BJ (cell line): ENCODE results near the gene TPRA1. TPM values are rescaled to one million over a fixed set of nuclear protein-coding genes. Genes with fewer than 3 reads are reported as not detected.

Experiments used
- CTCF ChIA-PET: fragments of 350-600 bp; formaldehyde crosslinking; extraction: SDS; loops from one replicate; lab custom pipeline; 2021; ENCODE audit warnings: antibody characterized with exemption, inconsistent platforms; lab: Yijun Ruan, JAX
- POLR2A ChIA-PET: fragments of 300-600 bp; sonication (Branson Sonifier 250); formaldehyde crosslinking; extraction: SDS; loops from one replicate; lab custom pipeline; 2021; ENCODE audit warnings: antibody characterized with exemption; lab: Charles Lee
- DNase-seq: peaks from one replicate; pipeline ENCODE4 v3.0.0-alpha.2; 2011; ENCODE audit warnings: low read depth
- H3K27me3 ChIP-seq: 2 replicates; pipeline ENCODE4 v1.6.0; 2011; ENCODE audit warnings: low read length; ENCODE audit not compliant: control insufficient read depth, insufficient read depth
- H3K36me3 ChIP-seq: 2 replicates; pipeline ENCODE4 v1.5.1; 2011; ENCODE audit warnings: low read length; ENCODE audit not compliant: control insufficient read depth, insufficient read depth
- H3K4me3 ChIP-seq: 2 replicates; pipeline ENCODE4 v1.5.1; 2011; ENCODE audit warnings: low read depth, mild to moderate bottlenecking, control low read depth, low read length
- CTCF ChIP-seq: IDR thresholded peaks from 2 replicates; pipeline ENCODE4 v1.5.1; 2011; ENCODE audit warnings: low read depth, mild to moderate bottlenecking, control low read depth, inconsistent platforms, low read length, moderate library complexity; ENCODE audit not compliant: insufficient read depth
- polyA plus RNA-seq: library from polyadenylated mRNA; depleted of rRNA; stranded (reverse); fragments of >200 nt; gene quantifications from 2 replicates; pipeline ENCODE4 v1.2.3, GENCODE V29; 2011

TPRA1 gene
- polyA plus RNA-seq, 1 experiment, result 72.2 TPM

- CTCF ChIA-PET, result interaction anchor here (0.9 to 1.6 kb wide), 3 partner anchors 10 to 24 kb away, joined by 3 to 5 read pairs (median 3); no protein-coding TSS in a partner anchor
- POLR2A ChIA-PET, result no interaction called here
- Histone ChIP-seq H3K4me3 (peak overlapping the region; percentile 72), H3K27me3 (no peaks in the 10 kb centered on the region), H3K36me3 (peaks cover 3% of the 10 kb centered on the region; the same call in 1 of the 2 replicates)
- no peak for TF ChIP-seq CTCF
- no peak for DNase-seq
These were observed 792 bp downstream of the TPRA1 start for GRCh38 chr3:127589600-127590281.

GRCh38 chr3:127588806-127589577 lies 1.5 kb downstream of the TPRA1 start:
- ChIA-PET CTCF (interaction anchor here (0.9 to 4.7 kb wide), 2 partner anchors 14 to 23 kb away, joined by 3 to 40 read pairs; no protein-coding TSS in a partner anchor), POLR2A (no interaction called here)
- H3K4me3 ChIP-seq, result peak overlapping the region; percentile 72
- peaks cover 4% of the 10 kb centered on the region; the same call in 1 of the 2 replicates for H3K36me3 ChIP-seq
- H3K27me3 ChIP-seq, result no peaks in the 10 kb centered on the region
- DNase-seq, result peak; percentile 47
- no peak for TF ChIP-seq CTCF

GRCh38 chr3:127587876-127588275 lies 2.7 kb downstream of the TPRA1 start:
- no peak for TF ChIP-seq CTCF
- POLR2A ChIA-PET, result interaction anchor here (0.6 kb wide), 1 partner anchor 109 kb away, joined by 3 read pairs; no protein-coding TSS in a partner anchor
- no peak for DNase-seq
- Histone ChIP-seq H3K27me3 (no peaks in the 10 kb centered on the region), H3K36me3 (peaks cover 5% of the 10 kb centered on the region; the same call in 1 of the 2 replicates), H3K4me3 (no peak overlapping the region)
- CTCF ChIA-PET, result interaction anchor here (4.7 kb wide), 1 partner anchor 13 kb away, joined by 40 read pairs; no protein-coding TSS in a partner anchor

GRCh38 chr3:127585813-127586413 lies 4.6 kb downstream of the TPRA1 start:
- no peak for TF ChIP-seq CTCF
- ChIA-PET CTCF (interaction anchor here (1.1 to 4.7 kb wide), 2 partner anchors 11 to 385 kb away, joined by 3 to 40 read pairs; no protein-coding TSS in a partner anchor), POLR2A (no interaction called here)
- Histone ChIP-seq H3K4me3 (no peak overlapping the region), H3K27me3 (no peaks in the 10 kb centered on the region), H3K36me3 (peaks cover 8% of the 10 kb centered on the region)
- DNase-seq, result no peak
